Neural cell (in vitro differentiated cells): ENCODE data around the gene MICALL1.

Experiments
- EP300 ChIP-seq: fragments of 450-650 bp; conservative IDR thresholded peaks from 2 replicates; pipeline ENCODE4 v1.6.1; 2014; ENCODE audit warnings: antibody characterized with exemption, mild to moderate bottlenecking, moderate library complexity; ENCODE audit not compliant: poor library complexity, severe bottlenecking
- EZH2 ChIP-seq: fragments of 200-600, 300-800 bp; shearing (Covaris generic), sonication (generic); IDR thresholded peaks from 2 replicates; pipeline ENCODE4 v1.6.1; 2014; ENCODE audit warnings: antibody characterized with exemption, low read length, borderline replicate concordance, mild to moderate bottlenecking; ENCODE audit not compliant: insufficient read depth, poor library complexity, severe bottlenecking
- MXI1 ChIP-seq: fragments of 450-650 bp; conservative IDR thresholded peaks from 2 replicates; pipeline ENCODE4 v1.6.1; 2014; ENCODE audit warnings: antibody characterized with exemption, mild to moderate bottlenecking; ENCODE audit not compliant: poor library complexity, severe bottlenecking
- POLR2AphosphoS5 ChIP-seq: IDR thresholded peaks from 2 replicates; pipeline ENCODE4 v1.6.1; 2012
- RAD21 ChIP-seq: fragments of 450-650 bp; conservative IDR thresholded peaks from 2 replicates; pipeline ENCODE4 v1.6.1; 2014; ENCODE audit warnings: antibody characterized with exemption, mild to moderate bottlenecking, moderate library complexity
- SMC3 ChIP-seq: fragments of 450-650 bp; conservative IDR thresholded peaks from 2 replicates; pipeline ENCODE4 v1.6.1; 2014; ENCODE audit warnings: antibody characterized with exemption, mild to moderate bottlenecking, moderate library complexity; ENCODE audit not compliant: poor library complexity
- TF ChIP-seq, protein P1 (sequence below): fragments of 450-650 bp; IDR thresholded peaks from 2 replicates; pipeline ENCODE4 v1.5.1; 2014; ENCODE audit warnings: antibody characterized with exemption, mild to moderate bottlenecking, moderate library complexity; ENCODE audit not compliant: poor library complexity, severe bottlenecking
- TF ChIP-seq, protein P2 (sequence below): IDR thresholded peaks from 2 replicates; pipeline ENCODE4 v1.6.1; 2012; ENCODE audit warnings: borderline replicate concordance

DNA sequence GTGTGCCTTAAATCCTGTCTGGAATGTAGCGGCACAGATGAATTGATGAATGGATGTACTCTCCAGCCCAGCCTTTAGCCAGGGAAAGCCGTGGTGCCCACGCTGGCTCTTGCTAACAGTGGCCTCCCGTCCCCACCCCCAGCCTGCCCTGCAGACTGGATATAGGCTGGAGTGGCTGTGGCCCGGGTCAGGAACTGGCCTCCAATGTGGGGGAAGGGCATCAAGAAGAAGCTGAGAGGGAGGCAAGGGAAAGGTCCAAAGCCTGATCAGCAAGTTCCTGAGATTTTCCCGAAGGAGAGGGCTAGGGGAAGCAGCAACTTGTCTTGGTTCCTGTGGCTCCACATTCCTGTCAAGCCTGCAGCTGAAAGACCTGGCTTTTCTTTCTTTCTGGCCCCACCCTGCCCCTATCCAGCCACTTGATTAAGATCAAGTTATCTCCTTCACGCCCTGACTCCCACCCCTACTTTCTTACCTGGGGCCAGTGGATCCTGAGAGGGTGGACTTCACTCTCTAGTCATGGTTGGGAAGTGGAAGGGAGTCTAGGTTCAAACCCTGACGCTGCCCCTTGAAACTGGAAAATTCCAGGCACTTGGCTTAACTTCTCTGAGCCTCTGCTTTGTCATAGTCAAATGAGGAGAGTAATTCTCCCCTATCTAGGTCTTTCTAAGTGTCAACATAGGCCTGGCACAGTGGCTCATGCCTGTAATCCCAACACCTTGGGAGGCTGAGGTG lies 11.0 kb upstream of the MICALL1 start:
- TF ChIP-seq EZH2 (no peak), RAD21 (no peak), EP300 (no peak), POLR2AphosphoS5 (no peak), SMC3 (no peak), MXI1 (no peak)
- TF ChIP-seq, protein P1, sequence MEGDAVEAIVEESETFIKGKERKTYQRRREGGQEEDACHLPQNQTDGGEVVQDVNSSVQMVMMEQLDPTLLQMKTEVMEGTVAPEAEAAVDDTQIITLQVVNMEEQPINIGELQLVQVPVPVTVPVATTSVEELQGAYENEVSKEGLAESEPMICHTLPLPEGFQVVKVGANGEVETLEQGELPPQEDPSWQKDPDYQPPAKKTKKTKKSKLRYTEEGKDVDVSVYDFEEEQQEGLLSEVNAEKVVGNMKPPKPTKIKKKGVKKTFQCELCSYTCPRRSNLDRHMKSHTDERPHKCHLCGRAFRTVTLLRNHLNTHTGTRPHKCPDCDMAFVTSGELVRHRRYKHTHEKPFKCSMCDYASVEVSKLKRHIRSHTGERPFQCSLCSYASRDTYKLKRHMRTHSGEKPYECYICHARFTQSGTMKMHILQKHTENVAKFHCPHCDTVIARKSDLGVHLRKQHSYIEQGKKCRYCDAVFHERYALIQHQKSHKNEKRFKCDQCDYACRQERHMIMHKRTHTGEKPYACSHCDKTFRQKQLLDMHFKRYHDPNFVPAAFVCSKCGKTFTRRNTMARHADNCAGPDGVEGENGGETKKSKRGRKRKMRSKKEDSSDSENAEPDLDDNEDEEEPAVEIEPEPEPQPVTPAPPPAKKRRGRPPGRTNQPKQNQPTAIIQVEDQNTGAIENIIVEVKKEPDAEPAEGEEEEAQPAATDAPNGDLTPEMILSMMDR: no peak
- TF ChIP-seq, protein P2, sequence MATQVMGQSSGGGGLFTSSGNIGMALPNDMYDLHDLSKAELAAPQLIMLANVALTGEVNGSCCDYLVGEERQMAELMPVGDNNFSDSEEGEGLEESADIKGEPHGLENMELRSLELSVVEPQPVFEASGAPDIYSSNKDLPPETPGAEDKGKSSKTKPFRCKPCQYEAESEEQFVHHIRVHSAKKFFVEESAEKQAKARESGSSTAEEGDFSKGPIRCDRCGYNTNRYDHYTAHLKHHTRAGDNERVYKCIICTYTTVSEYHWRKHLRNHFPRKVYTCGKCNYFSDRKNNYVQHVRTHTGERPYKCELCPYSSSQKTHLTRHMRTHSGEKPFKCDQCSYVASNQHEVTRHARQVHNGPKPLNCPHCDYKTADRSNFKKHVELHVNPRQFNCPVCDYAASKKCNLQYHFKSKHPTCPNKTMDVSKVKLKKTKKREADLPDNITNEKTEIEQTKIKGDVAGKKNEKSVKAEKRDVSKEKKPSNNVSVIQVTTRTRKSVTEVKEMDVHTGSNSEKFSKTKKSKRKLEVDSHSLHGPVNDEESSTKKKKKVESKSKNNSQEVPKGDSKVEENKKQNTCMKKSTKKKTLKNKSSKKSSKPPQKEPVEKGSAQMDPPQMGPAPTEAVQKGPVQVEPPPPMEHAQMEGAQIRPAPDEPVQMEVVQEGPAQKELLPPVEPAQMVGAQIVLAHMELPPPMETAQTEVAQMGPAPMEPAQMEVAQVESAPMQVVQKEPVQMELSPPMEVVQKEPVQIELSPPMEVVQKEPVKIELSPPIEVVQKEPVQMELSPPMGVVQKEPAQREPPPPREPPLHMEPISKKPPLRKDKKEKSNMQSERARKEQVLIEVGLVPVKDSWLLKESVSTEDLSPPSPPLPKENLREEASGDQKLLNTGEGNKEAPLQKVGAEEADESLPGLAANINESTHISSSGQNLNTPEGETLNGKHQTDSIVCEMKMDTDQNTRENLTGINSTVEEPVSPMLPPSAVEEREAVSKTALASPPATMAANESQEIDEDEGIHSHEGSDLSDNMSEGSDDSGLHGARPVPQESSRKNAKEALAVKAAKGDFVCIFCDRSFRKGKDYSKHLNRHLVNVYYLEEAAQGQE: no peak
